Activated naive CD4-positive, alpha-beta T cell treated with anti-CD3 and anti-CD28 coated beads for 36 hours (primary cell): ENCODE measurements around the gene PIK3R1. TPM values are rescaled to one million over a fixed set of nuclear protein-coding genes. Genes with fewer than 3 reads are reported as not detected.

ENCODE experiments used
- CTCF ChIA-PET: fragments of 350-600 bp; sonication (Branson Sonifier 250); formaldehyde crosslinking; loops from one replicate; lab custom pipeline; 2021; ENCODE audit warnings: antibody characterized with exemption; lab: Charles Lee
- DNase-seq: peaks from one replicate; pipeline ENCODE4 v3.0.0-alpha.2; 2020
- H3K27ac Mint-ChIP-seq: one replicate; pipeline ENCODE4 v1.8.0; 2021; ENCODE audit warnings: mild to moderate bottlenecking, mixed read lengths
- H3K27me3 Mint-ChIP-seq: one replicate; pipeline ENCODE4 v1.8.0; 2021; ENCODE audit warnings: low read depth, mixed read lengths
- H3K36me3 Mint-ChIP-seq: one replicate; pipeline ENCODE4 v1.8.0; 2021; ENCODE audit warnings: low read depth, mixed read lengths
- H3K4me1 Mint-ChIP-seq: one replicate; pipeline ENCODE4 v1.8.0; 2021; ENCODE audit warnings: low read depth, mixed read lengths
- H3K4me3 Mint-ChIP-seq: one replicate; pipeline ENCODE4 v1.8.0; 2021; ENCODE audit warnings: mild to moderate bottlenecking, moderate library complexity, mixed read lengths
- H3K9me3 Mint-ChIP-seq: one replicate; pipeline ENCODE4 v1.8.0; 2021; ENCODE audit warnings: mixed read lengths
- intact Hi-C: fragments of 100-400 bp; cut with micrococcal nuclease; formaldehyde crosslinking; loops from one replicate; pipeline ENCODE4 v1.15.1; 2023
- total RNA-seq, 2 experiments: library from RNA; stranded (reverse); gene quantifications; one replicate each; pipeline ENCODE4 v1.2.3, GENCODE V29; 2021

Gene PIK3R1
- total RNA-seq, 2 experiments from 2014 or later = 28.5 to 31.4 TPM

DNA sequence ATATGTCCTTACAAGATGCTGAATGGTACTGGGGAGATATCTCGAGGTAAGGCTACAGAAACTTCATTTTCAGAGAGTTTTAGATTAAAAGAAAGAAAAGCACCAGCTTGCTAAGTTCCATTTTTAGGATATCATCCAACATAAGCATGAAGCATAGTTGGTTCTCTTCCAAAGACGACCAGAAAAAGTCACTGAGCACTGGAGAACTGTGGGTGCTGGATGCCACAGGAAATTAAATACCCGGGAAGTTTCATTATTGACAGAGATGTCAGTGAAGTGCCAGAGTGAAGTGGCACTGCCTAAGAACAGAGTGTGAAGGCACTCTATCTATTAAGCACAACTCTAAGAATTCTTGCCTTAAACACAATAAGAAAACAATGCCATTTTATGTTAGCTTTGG is 76.8 kb downstream of the PIK3R1 start:
- CTCF ChIA-PET = no interaction called here
- Mint-ChIP-seq H3K4me3 (no peak overlapping the region), H3K27ac (no peak overlapping the region), H3K36me3 (peaks cover 30% of the 10 kb centered on the region), H3K9me3 (no peaks in the 10 kb centered on the region), H3K4me1 (peaks cover 36% of the 10 kb centered on the region), H3K27me3 (no peaks in the 10 kb centered on the region)
- intact Hi-C loops = no loop called here
- DNase-seq = no peak

DNA sequence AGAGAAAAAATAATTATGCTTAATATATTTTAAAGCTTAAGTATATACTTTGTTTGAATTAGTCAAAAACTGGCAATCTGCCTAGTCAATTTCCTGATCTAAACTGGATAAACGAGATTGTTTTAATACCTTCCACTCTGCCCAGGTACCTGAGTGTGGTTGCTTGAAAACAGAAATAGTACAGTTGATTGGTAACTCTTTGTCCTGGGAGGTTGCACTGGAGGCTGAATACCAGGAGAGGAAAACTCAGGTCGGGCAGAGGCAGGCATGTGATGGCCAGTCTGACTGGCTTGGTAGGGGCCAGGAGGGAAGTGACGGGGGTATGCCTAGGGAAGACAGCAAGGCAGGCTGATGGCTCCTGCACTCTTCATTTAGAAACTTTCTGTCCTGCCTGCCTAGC is 80.2 kb downstream of the PIK3R1 start:
- no peak overlapping the region for H3K4me3 Mint-ChIP-seq
- H3K9me3 Mint-ChIP-seq = no peaks in the 10 kb centered on the region
- H3K27me3 Mint-ChIP-seq = no peaks in the 10 kb centered on the region
- H3K4me1 Mint-ChIP-seq = peaks cover 10% of the 10 kb centered on the region
- H3K27ac Mint-ChIP-seq = no peak overlapping the region
- peaks cover 44% of the 10 kb centered on the region for H3K36me3 Mint-ChIP-seq
- CTCF ChIA-PET = interaction anchor here (1.0 to 1.1 kb wide), 2 partner anchors 10 to 166 kb away, joined by 3 to 4 read pairs; no protein-coding TSS in a partner anchor
- no peak for DNase-seq
- intact Hi-C loops = no loop called here

DNA sequence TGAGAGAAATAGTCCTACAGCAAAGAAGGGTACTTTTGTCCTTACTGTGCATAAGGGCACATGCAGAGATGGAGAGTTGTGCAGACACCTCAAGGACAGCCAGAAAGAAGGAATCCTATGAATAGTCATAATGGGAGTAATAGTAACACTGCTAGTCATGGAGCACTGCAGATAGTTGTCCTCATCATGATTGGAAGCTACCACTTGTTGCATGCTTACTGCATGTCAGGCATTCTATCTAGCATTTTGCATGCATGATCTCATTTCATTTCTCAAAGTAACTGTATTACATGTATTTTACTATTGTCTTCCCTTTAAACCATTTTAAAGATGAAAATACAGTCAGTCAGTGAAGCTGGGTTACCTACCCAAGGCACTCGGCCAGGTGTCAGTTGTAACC is 81.3 kb downstream of the PIK3R1 start:
- DNase-seq = no peak
- Mint-ChIP-seq H3K36me3 (peaks cover 44% of the 10 kb centered on the region), H3K4me1 (peaks cover 9% of the 10 kb centered on the region), H3K27me3 (no peaks in the 10 kb centered on the region), H3K9me3 (no peaks in the 10 kb centered on the region), H3K27ac (no peak overlapping the region), H3K4me3 (no peak overlapping the region)
- CTCF ChIA-PET = interaction anchor here (1.0 kb wide), 1 partner anchor 165 kb away, joined by 4 read pairs; no protein-coding TSS in a partner anchor
- intact Hi-C loops = no loop called here

DNA sequence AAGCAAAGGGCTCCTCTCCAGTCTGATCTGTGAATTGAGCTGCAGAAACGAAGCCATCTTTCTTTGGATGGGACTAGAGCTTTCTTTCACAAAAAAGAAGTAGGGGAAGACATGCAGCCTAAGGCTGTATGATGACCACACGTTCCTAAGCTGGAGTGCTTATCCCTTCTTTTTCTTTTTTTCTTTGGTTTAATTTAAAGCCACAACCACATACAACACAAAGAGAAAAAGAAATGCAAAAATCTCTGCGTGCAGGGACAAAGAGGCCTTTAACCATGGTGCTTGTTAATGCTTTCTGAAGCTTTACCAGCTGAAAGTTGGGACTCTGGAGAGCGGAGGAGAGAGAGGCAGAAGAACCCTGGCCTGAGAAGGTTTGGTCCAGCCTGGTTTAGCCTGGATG is 82.1 kb downstream of the PIK3R1 start:
- Mint-ChIP-seq H3K27me3 (no peaks in the 10 kb centered on the region), H3K27ac (no peak overlapping the region), H3K9me3 (no peaks in the 10 kb centered on the region), H3K4me3 (no peak overlapping the region), H3K36me3 (peaks cover 40% of the 10 kb centered on the region), H3K4me1 (peaks cover 8% of the 10 kb centered on the region)
- CTCF ChIA-PET = interaction anchor here (1.2 kb wide), 1 partner anchor 11 kb away, joined by 4 read pairs; no protein-coding TSS in a partner anchor
- intact Hi-C loops = no loop called here
- no peak for DNase-seq

DNA sequence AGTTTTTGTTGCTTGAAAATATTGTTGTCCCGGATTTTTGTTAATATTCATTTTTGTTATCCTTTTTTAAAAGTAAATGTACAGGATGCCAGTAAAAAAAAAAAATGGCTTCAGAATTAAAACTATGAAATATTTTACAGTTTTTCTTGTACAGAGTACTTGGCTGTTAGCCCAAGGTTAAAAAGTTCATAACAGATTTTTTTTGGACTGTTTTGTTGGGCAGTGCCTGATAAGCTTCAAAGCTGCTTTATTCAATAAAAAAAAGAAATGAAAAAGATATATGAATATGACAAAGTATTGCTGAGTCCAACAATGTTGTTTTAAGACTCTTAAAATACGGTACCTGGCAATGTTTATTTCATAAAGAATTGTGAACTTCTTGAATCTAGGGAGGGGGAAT is 82.9 kb downstream of the PIK3R1 start:
- Mint-ChIP-seq H3K4me1 (peaks cover 16% of the 10 kb centered on the region), H3K27ac (no peak overlapping the region), H3K36me3 (peaks cover 40% of the 10 kb centered on the region), H3K4me3 (no peak overlapping the region), H3K27me3 (no peaks in the 10 kb centered on the region), H3K9me3 (no peaks in the 10 kb centered on the region)
- intact Hi-C loops = no loop called here
- no peak for DNase-seq
- CTCF ChIA-PET = interaction anchor here (1.2 kb wide), 1 partner anchor 12 kb away, joined by 4 read pairs; no protein-coding TSS in a partner anchor

DNA sequence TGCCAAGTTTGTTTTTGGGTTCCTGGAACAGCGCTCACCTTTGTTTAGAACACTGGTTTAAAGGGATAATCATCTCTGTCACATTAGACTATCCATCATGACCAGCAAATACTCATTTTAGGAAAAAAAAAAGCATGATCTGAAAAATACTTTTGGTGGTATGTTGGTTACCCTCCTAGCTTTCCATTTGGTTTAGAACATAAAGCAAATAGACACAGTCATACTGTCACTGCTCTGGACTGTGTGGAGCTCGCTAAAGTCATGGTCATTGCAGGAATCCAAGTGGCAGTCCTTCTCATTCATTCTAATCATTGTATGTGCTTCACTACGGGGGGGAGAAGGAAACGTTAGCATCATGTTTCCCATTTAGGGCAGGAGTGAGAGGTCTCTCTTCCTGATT is 83.5 kb downstream of the PIK3R1 start:
- H3K27ac Mint-ChIP-seq = no peak overlapping the region

DNA sequence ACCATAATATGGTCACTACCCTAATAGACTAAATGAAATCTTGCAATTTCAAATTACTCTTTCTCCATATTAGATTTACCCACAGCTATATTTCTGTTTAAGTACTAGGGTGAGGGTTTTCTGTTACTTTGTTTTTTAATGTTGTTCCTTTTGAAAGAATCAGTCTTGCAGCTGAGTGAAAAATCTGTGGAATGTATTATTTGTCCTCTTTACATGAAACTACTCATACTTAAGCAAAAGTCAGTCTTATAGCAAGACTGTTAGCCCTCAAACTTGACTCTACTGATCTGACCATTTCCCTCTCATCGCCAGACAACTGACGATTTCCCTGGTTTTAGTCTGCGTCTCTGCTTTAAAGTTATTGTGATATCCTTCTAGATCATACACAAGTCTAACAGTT is 84.0 kb downstream of the PIK3R1 start:
- Mint-ChIP-seq H3K27me3 (no peaks in the 10 kb centered on the region), H3K36me3 (peaks cover 32% of the 10 kb centered on the region), H3K27ac (no peak overlapping the region), H3K4me3 (no peak overlapping the region), H3K9me3 (no peaks in the 10 kb centered on the region), H3K4me1 (peaks cover 27% of the 10 kb centered on the region)
- intact Hi-C loops = no loop called here
- CTCF ChIA-PET = no interaction called here
- no peak for DNase-seq

More for the DNA sequence above, 83.5 kb downstream of the PIK3R1 start:
- no peak overlapping the region for H3K4me3 Mint-ChIP-seq
- no peak for DNase-seq
- peaks cover 22% of the 10 kb centered on the region for H3K4me1 Mint-ChIP-seq
- H3K9me3 Mint-ChIP-seq = no peaks in the 10 kb centered on the region
- intact Hi-C loops = no loop called here
- CTCF ChIA-PET = interaction anchor here (1.2 kb wide), 1 partner anchor 12 kb away, joined by 4 read pairs; no protein-coding TSS in a partner anchor
- peaks cover 35% of the 10 kb centered on the region for H3K36me3 Mint-ChIP-seq
- no peaks in the 10 kb centered on the region for H3K27me3 Mint-ChIP-seq

DNA sequence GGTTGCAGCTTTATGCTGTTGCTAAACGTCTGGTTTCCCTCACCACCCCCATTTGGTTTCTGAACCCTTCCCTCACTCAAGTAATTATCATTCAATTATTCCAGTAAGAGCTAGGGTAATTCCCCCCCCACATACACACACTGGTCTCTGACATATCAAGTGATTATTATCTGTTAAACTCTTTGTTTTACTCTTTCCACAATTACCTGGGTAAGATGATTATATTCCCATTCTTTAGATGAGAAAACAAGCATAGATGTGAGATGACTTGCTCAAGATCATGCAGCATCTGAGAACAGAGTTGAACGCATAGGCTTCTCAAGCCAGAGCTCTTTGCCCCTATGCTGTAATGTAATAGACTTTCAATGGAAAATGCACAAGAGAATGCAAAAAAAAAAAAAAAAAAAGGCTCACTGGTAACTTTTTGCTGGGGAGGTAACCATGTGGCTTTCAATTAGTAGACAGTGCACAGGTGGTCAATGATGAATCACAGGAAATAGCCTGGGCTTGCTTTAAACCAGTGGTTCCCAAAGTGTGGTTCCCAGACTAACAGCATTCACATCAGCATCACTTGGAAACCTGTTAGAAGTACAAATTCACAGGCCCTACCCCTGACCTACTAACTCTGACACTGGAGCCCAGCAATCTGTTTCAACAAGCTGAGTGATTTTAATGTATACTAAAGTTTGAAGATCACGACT is 87.6 kb downstream of the PIK3R1 start:
- Mint-ChIP-seq H3K27me3 (no peaks in the 10 kb centered on the region), H3K4me1 (peaks cover 30% of the 10 kb centered on the region), H3K4me3 (no peak overlapping the region), H3K9me3 (no peaks in the 10 kb centered on the region), H3K36me3 (peaks cover 9% of the 10 kb centered on the region), H3K27ac (peak overlapping the region; percentile 51)
- CTCF ChIA-PET = interaction anchor here (0.6 to 4.0 kb wide), 3 partner anchors 16 to 481 kb away, joined by 3 to 19 read pairs (median 4); no protein-coding TSS in a partner anchor
- intact Hi-C loops = loop anchor here (1.0 to 5.0 kb wide), 3 partner anchors 15 to 159 kb away; no protein-coding TSS in a partner anchor
- no peak for DNase-seq

DNA sequence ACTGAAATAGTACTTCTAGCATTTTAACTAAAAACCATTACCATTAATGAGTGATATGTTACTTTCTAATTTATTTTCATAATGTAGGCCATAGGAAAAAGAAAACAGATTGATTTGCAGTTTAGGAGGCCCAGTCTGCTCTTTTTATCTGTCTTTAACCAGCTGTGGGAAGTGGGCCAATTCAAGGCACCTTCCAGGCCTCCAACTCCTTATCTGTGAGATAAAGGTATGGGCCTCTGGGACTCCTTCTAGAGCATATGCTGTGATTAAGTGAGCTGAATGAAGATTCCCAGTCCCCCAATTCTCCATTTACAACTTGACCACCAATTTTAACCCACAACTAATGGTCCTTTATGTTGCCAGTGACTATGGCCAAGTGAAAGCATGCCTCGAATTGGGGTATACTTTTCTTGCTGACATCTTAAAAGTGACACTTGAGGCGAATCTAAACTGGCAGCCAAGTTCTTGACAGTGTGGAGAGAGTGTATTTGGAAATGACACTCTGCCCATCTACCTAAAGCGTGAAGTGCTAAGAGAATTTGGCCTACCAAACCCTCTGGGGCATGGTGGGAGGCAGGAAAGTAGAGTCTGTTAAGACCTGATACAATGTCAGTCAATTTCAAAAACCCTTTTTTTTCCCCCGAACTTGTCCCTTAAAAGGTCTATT is 88.3 kb downstream of the PIK3R1 start:
- H3K27me3 Mint-ChIP-seq = no peaks in the 10 kb centered on the region
- peaks cover 6% of the 10 kb centered on the region for H3K36me3 Mint-ChIP-seq
- intact Hi-C loops = loop anchor here (1.0 to 5.0 kb wide), 4 partner anchors 16 to 158 kb away; no protein-coding TSS in a partner anchor

DNA sequence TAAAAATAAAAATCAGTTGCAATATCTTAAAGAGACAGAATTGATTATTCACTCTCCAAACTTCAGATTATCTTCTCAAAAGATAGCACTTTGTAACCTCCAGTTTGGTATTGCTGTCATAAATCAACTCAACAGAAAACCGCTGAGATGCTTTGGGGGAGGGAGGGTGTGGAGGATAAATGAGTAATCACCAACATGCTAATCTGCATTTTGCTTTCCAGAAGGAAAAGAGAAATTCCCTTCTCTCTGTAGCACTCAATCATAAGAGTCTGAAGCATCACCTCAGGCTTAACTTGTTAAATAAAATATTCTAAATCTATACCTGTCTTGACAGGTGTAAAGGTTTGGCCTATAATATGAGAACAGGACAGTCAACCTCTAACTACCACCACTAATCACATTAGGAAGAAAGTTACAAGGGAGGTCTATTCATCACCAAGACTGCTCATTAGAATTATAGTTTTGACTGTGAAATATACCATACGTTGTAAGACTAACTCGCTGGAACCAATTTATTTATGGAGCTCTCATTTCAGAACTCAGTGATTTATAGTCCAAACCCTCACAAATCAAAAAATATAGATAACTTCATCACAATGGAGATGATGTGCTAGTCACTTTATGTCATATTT is 89.0 kb downstream of the PIK3R1 start:
- DNase-seq = peak; percentile 56
- no peak overlapping the region for H3K27ac Mint-ChIP-seq
- intact Hi-C loops = loop anchor here (1.0 to 5.0 kb wide), 3 partner anchors 38 to 158 kb away; no protein-coding TSS in a partner anchor
- no peaks in the 10 kb centered on the region for H3K9me3 Mint-ChIP-seq
- CTCF ChIA-PET = interaction anchor here (4.0 kb wide), 1 partner anchor 17 kb away, joined by 19 read pairs; no protein-coding TSS in a partner anchor
- H3K4me3 Mint-ChIP-seq = no peak overlapping the region
- H3K27me3 Mint-ChIP-seq = no peaks in the 10 kb centered on the region
- H3K4me1 Mint-ChIP-seq = peaks cover 30% of the 10 kb centered on the region
- peaks cover 4% of the 10 kb centered on the region for H3K36me3 Mint-ChIP-seq

More for the DNA sequence above, 88.3 kb downstream of the PIK3R1 start:
- Mint-ChIP-seq H3K27ac (no peak overlapping the region), H3K4me3 (no peak overlapping the region), H3K9me3 (no peaks in the 10 kb centered on the region), H3K4me1 (peaks cover 30% of the 10 kb centered on the region)
- CTCF ChIA-PET = interaction anchor here (4.0 kb wide), 1 partner anchor 17 kb away, joined by 19 read pairs; no protein-coding TSS in a partner anchor
- no peak for DNase-seq

DNA sequence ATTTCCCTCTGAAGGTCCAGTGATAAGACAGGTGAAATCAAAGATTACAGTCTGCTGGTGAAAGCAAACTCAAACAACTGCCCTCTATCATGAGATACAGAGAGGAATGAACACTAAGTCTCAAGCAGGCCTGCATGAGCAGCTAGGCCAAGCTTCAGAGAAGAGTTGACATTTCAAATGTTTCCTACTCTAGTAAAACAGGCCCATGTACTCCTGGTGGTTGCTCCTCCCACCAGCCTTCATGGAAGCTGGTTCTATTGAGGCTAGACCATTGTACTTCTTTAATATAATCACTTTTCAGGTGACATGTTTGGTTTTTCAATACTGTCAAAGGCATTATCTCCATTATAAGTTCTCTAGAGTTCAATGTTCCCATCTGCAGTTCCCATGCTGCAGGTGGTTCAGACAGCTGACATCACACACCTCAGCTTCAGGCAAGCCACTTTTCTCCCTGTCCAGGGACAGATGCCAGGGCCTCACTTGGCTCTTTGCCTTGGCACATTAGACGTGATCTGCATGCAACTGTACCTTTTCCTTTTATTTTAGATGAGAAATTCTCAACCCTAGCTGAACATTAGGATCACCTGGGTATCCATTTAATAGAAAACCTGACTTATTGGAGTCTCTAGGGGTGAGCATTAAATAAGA is 89.8 kb downstream of the PIK3R1 start:
- peaks cover 30% of the 10 kb centered on the region for H3K4me1 Mint-ChIP-seq
- intact Hi-C loops = no loop called here
- H3K27ac Mint-ChIP-seq = no peak overlapping the region
- H3K27me3 Mint-ChIP-seq = no peaks in the 10 kb centered on the region
- no peak overlapping the region for H3K4me3 Mint-ChIP-seq
- peaks cover under 1% of the 10 kb centered on the region for H3K36me3 Mint-ChIP-seq
- no peak for DNase-seq
- no peaks in the 10 kb centered on the region for H3K9me3 Mint-ChIP-seq
- CTCF ChIA-PET = interaction anchor here (0.6 kb wide), 1 partner anchor 88 kb away, joined by 3 read pairs; no protein-coding TSS in a partner anchor
